ENCODE results near the gene CDCP1. TPM values are rescaled to one million over a fixed set of nuclear protein-coding genes. Genes with fewer than 3 reads are reported as not detected.

Gene CDCP1
- total and polyA plus RNA-seq, 2 experiments from 2014 or later = 5.4 to 8.8 TPM

DNA sequence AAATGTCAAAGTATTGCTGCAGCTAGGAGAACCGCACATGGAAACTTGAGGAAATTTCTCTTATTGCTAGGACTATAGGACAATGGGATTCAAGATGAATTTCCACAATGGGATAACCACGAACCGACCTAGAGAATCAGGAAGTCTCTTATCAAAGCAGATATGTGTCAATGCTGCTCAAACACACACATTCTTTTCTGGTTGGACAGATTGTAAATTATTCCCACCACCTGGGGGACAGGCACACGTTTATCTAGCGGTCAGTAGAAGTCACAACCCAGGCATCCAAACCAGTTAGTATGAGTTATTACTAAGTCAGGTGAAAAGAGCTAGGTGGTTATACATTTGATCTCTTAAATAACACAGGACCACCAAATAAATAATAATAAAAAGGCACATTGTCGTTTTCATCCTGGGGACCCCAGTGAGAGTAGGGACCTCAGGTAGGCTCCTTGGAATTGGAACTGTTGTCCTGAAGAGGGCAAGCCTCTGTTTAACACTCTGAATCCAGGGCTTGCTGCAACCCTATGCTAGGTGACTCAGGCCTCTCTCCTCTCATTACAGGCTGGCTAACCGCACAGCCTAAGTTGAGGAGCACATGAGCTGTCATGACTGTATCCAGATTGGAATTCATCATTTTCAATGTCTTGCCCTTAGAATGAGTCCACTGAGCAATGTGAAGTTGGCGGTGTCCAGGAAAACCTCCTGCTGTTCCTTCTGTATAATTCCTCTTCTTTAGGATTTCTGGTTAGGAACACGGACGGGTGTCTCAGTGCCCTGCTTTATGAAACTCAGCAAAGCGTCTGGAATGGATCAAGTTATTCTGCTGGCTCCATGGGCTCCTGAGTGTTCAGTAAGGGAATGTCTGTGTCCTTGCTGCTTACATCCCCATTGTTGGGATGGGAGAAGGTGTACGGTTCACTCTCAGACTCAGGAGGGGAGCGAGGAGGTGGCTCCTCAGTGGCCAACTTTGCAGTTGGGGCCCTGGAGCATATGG is 61.1 kb downstream of the CDCP1 start:
- H3K27me3 ChIP-seq (replicated peaks; ENCODE audit: insufficient read depth) = no peaks in the 10 kb centered on the region
- H3K9me3 ChIP-seq (ENCODE audit: low read depth) = no peaks in the 10 kb centered on the region
- H3K9ac ChIP-seq = no peak overlapping the region
- H3K9me2 ChIP-seq (ENCODE audit: insufficient read depth) = no peaks in the 10 kb centered on the region
- no peaks in the 10 kb centered on the region for H3K36me3 ChIP-seq (ENCODE audit: low read depth)
- H2AFZ ChIP-seq = no peak overlapping the region
- peak; percentile 98 for DNase-seq
- in situ Hi-C loops (cut with MboI) = no loop called here
- peaks cover 20% of the 10 kb centered on the region for H3F3A ChIP-seq (ENCODE audit: insufficient read depth)
- peaks cover 18% of the 10 kb centered on the region for H3K4me1 ChIP-seq (ENCODE audit: insufficient read depth)
- peak overlapping the region; percentile 71 for H3K4me2 ChIP-seq (ENCODE audit: unreplicated experiment)
- peak overlapping the region; percentile 43 for H3K27ac ChIP-seq
- H3K4me3 ChIP-seq = no peak overlapping the region
- WGBS, 2 experiments (ENCODE audit: low coverage in 1 of 2, low lambda C conversion rate in 2 of 2, missing lambda C conversion rate in 2 of 2) = 48% methylated on average over 13 of the region's 13 CpGs
- H4K20me1 ChIP-seq (ENCODE audit: insufficient read depth) = no peaks in the 10 kb centered on the region
- TF ChIP-seq EZH2phosphoT487 (IDR thresholded peaks at IDR 0.05; ENCODE audit: insufficient read depth, low read depth) = no peak
- TF ChIP-seq EZH2 (IDR thresholded peaks at IDR 0.05; ENCODE audit: insufficient read depth, poor library complexity, severe bottlenecking) = no peak
- no peaks in the 10 kb centered on the region for H3K79me2 ChIP-seq (ENCODE audit: insufficient read depth)

DNA sequence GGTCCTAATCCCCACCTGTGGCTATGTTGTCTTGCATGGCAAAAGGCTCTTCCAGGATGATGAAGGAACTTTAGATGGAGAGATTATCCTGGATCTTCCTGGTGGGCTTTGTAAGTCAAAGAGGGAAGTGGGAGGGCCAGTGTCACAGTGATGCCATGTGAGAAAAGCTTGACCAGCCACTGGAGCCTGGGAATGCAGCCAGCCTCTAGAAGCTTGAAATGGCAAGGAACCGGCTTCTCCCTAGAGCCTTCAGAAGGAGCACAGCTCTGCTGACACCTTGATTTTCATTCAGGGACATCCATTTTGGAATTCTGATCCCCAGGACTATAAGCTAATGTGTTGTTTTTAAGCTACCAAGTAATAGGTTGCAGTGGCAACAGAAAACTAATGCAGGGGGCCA is 61.8 kb downstream of the CDCP1 start:
- no peak overlapping the region for H3K4me2 ChIP-seq (ENCODE audit: unreplicated experiment)
- H2AFZ ChIP-seq = no peak overlapping the region
- WGBS, 2 experiments (ENCODE audit: low coverage in 1 of 2, low lambda C conversion rate in 2 of 2, missing lambda C conversion rate in 2 of 2) = 93 to 100% methylated on average over 1 of the region's 1 CpG
- DNase-seq = no peak
- H3K4me3 ChIP-seq = no peak overlapping the region
- H3K4me1 ChIP-seq (ENCODE audit: insufficient read depth) = peaks cover 18% of the 10 kb centered on the region
- H3K9me2 ChIP-seq (ENCODE audit: insufficient read depth) = no peaks in the 10 kb centered on the region
- H3K27ac ChIP-seq = no peak overlapping the region
- H3K27me3 ChIP-seq (replicated peaks; ENCODE audit: insufficient read depth) = no peaks in the 10 kb centered on the region
- TF ChIP-seq EZH2phosphoT487 (IDR thresholded peaks at IDR 0.05; ENCODE audit: insufficient read depth, low read depth) = no peak
- no peaks in the 10 kb centered on the region for H3K79me2 ChIP-seq (ENCODE audit: insufficient read depth)
- no peaks in the 10 kb centered on the region for H3K9me3 ChIP-seq (ENCODE audit: low read depth)
- in situ Hi-C loops (cut with MboI) = no loop called here
- H3K36me3 ChIP-seq (ENCODE audit: low read depth) = no peaks in the 10 kb centered on the region
- H3F3A ChIP-seq (ENCODE audit: insufficient read depth) = peaks cover 20% of the 10 kb centered on the region
- no peak overlapping the region for H3K9ac ChIP-seq
- H4K20me1 ChIP-seq (ENCODE audit: insufficient read depth) = no peaks in the 10 kb centered on the region

DNA sequence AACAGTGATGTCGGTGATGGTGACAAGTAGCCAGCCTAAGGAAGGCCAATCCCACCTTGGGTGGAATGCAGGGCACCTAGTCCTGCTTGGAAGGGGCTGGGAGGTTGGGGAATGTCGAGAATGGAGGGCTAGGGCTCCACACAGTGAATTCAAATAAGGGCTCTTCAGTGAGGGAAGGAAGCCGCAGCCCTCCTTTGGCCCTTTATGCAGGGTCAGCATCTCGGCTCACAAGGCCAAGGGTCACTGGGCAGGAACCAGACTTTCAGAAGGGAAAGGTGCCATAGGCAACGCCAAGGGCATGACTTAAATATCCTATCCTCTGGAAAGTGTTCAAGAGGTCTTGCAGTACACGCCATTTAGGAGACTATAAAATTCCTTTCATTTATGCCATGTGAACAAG is 63.2 kb downstream of the CDCP1 start:
- no peaks in the 10 kb centered on the region for H4K20me1 ChIP-seq (ENCODE audit: insufficient read depth)
- no peaks in the 10 kb centered on the region for H3K27me3 ChIP-seq (replicated peaks; ENCODE audit: insufficient read depth)
- no peak overlapping the region for H3K4me2 ChIP-seq (ENCODE audit: unreplicated experiment)
- no peak for DNase-seq
- H3K4me3 ChIP-seq = no peak overlapping the region
- TF ChIP-seq EZH2 (IDR thresholded peaks at IDR 0.05; ENCODE audit: insufficient read depth, poor library complexity, severe bottlenecking) (no peak), EZH2phosphoT487 (IDR thresholded peaks at IDR 0.05; ENCODE audit: insufficient read depth, low read depth) (no peak)
- 94 to 97% methylated on average over 6 of the region's 6 CpGs for WGBS, 2 experiments (ENCODE audit: low coverage in 1 of 2, low lambda C conversion rate in 2 of 2, missing lambda C conversion rate in 2 of 2)
- H2AFZ ChIP-seq = no peak overlapping the region
- peaks cover 20% of the 10 kb centered on the region for H3F3A ChIP-seq (ENCODE audit: insufficient read depth)
- H3K9me3 ChIP-seq (ENCODE audit: low read depth) = no peaks in the 10 kb centered on the region
- in situ Hi-C loops (cut with MboI) = no loop called here
- H3K79me2 ChIP-seq (ENCODE audit: insufficient read depth) = no peaks in the 10 kb centered on the region
- no peak overlapping the region for H3K27ac ChIP-seq
- H3K36me3 ChIP-seq (ENCODE audit: low read depth) = no peaks in the 10 kb centered on the region
- no peaks in the 10 kb centered on the region for H3K9me2 ChIP-seq (ENCODE audit: insufficient read depth)
- no peak overlapping the region for H3K9ac ChIP-seq
- H3K4me1 ChIP-seq (ENCODE audit: insufficient read depth) = peaks cover 18% of the 10 kb centered on the region

DNA sequence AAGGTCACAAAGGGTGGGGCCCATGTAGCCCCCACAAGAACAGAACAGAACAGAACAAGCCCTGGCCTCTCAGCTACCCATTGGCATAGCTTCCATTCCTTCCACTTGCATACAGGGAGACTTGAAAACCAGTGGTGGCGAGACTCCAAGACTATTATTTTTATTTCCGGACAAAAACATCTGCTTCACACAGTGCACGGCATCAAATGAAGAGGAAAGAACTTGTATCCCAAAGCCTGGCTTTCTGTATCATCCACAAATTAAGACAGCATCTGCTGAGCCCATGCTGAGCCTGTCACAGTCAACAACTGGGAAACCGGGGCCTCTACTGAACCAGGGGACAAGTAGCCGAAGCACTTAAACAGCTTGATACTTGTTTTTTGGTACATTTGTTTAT is 64.0 kb downstream of the CDCP1 start:
- DNase-seq = peak; percentile 42
- TF ChIP-seq EZH2phosphoT487 (IDR thresholded peaks at IDR 0.05; ENCODE audit: insufficient read depth, low read depth) = no peak
- TF ChIP-seq EZH2 (IDR thresholded peaks at IDR 0.05; ENCODE audit: insufficient read depth, poor library complexity, severe bottlenecking) = no peak
- WGBS, 2 experiments (ENCODE audit: low coverage in 1 of 2, low lambda C conversion rate in 2 of 2, missing lambda C conversion rate in 2 of 2) = 52 to 56% methylated on average over 5 of the region's 5 CpGs
- H3K36me3 ChIP-seq (ENCODE audit: low read depth) = no peaks in the 10 kb centered on the region
- no peaks in the 10 kb centered on the region for H3K9me3 ChIP-seq (ENCODE audit: low read depth)
- in situ Hi-C loops (cut with MboI) = no loop called here
- H3K27ac ChIP-seq = no peak overlapping the region
- H3K79me2 ChIP-seq (ENCODE audit: insufficient read depth) = no peaks in the 10 kb centered on the region
- no peak overlapping the region for H2AFZ ChIP-seq
- H3K27me3 ChIP-seq (replicated peaks; ENCODE audit: insufficient read depth) = no peaks in the 10 kb centered on the region
- H3F3A ChIP-seq (ENCODE audit: insufficient read depth) = peaks cover 20% of the 10 kb centered on the region
- H3K9ac ChIP-seq = no peak overlapping the region
- no peaks in the 10 kb centered on the region for H4K20me1 ChIP-seq (ENCODE audit: insufficient read depth)
- H3K4me2 ChIP-seq (ENCODE audit: unreplicated experiment) = no peak overlapping the region
- no peaks in the 10 kb centered on the region for H3K9me2 ChIP-seq (ENCODE audit: insufficient read depth)
- H3K4me3 ChIP-seq = no peak overlapping the region
- H3K4me1 ChIP-seq (ENCODE audit: insufficient read depth) = peaks cover 18% of the 10 kb centered on the region

All from GM23248 (cell line).